A549 treated with Mapracorat at 1 μM for 4 hours (cell line): Measurements from ENCODE around the gene GGCT. TPM values are rescaled to one million over a fixed set of nuclear protein-coding genes. Genes with fewer than 3 reads are reported as not detected.

Experiments used
- total RNA-seq: library from RNA; stranded (reverse); fragments of 200-300 nt; extraction: Qiagen RNA extraction; gene quantifications from 5 replicates; pipeline ENCODE4 v1.2.3, GENCODE V29; 2022

GGCT gene
- total RNA-seq = 67.8 to 83.9 TPM (median 73.8 TPM) in 5 replicates

GRCh38 chr7:30504301-30505173, at the start of gene GGCT:
TSS of gene GGCT (minus strand) at chr7:30504829. CDS start at chr7:30504709, 120 bp downstream.

GRCh38 chr7:30478349-30479201, 26.1 kb downstream of the GGCT start, which contains the start of gene NOD1:
TSS of gene NOD1 (minus strand) at chr7:30478784. CDS start at chr7:30456921, 21,863 bp downstream.

Other genes starting within 250 kb of the GGCT start
- 4.3 to 6.9 TPM (median 6.1 TPM) in 5 replicates for gene ZNRF2, start 220.2 kb downstream of the GGCT start, total RNA-seq
- 5.9 to 8.4 TPM (median 7.3 TPM) in 5 replicates for gene NOD1, start 26.0 kb downstream of the GGCT start, total RNA-seq
- gene GARS1, start 90.0 kb upstream of the GGCT start, total RNA-seq = 121 to 162 TPM (median 136 TPM) in 5 replicates
- 0.05 to 0.08 TPM (median 0.05 TPM) in 4 of 5 replicates, not detected in the other for gene CRHR2, start 177.6 kb upstream of the GGCT start, total RNA-seq
- gene INMT, start 247.3 kb upstream of the GGCT start, total RNA-seq = not detected in 5 replicates